Parathyroid adenoma (tissue), 2 donors: ENCODE data around the gene GANAB.
"Not testable (repeated sequence)": the region's sequence is repeated elsewhere in the genome, so short reads cannot be mapped to it uniquely, and the experiment has no call there.

Experiments
- H2AFZ ChIP-seq: fragments of 300-600 bp; sonication (generic); one replicate; pipeline ENCODE4 v1.7.0; 2017; ENCODE audit warnings: antibody characterized with exemption, mild to moderate bottlenecking
- H3K27ac ChIP-seq: fragments of 300-600 bp; sonication (generic); one replicate; pipeline ENCODE4 v1.7.0; 2017
- H3K27me3 ChIP-seq: fragments of 300-600 bp; sonication (generic); one replicate; pipeline ENCODE4 v1.7.0; 2017; ENCODE audit warnings: low read length; ENCODE audit not compliant: control insufficient read depth, insufficient read depth
- H3K36me3 ChIP-seq: fragments of 300-600 bp; sonication (generic); one replicate; pipeline ENCODE4 v1.7.0; 2017; ENCODE audit warnings: low read length; ENCODE audit not compliant: control insufficient read depth, insufficient read depth
- H3K4me1 ChIP-seq: fragments of 300-600 bp; sonication (generic); one replicate; pipeline ENCODE4 v1.7.0; 2017; ENCODE audit warnings: control low read depth
- H3K4me2 ChIP-seq: fragments of 300-600 bp; sonication (generic); one replicate; pipeline ENCODE4 v1.7.0; 2017; ENCODE audit warnings: low read length
- H3K4me3 ChIP-seq: fragments of 300-600 bp; sonication (generic); one replicate; pipeline ENCODE4 v1.7.0; 2017; ENCODE audit warnings: low read depth, low read length
- H3K79me2 ChIP-seq: fragments of 300-600 bp; sonication (generic); one replicate; pipeline ENCODE4 v1.7.0; 2017; ENCODE audit warnings: control low read depth
- H3K9ac ChIP-seq: fragments of 300-600 bp; sonication (generic); one replicate; pipeline ENCODE4 v1.7.0; 2017; ENCODE audit warnings: mild to moderate bottlenecking
- H3K9me3 ChIP-seq: fragments of 300-600 bp; sonication (generic); one replicate; pipeline ENCODE4 v1.7.0; 2017; ENCODE audit warnings: low read length; ENCODE audit not compliant: control insufficient read depth
- CTCF ChIP-seq: fragments of 300-600 bp; sonication (generic); IDR thresholded peaks from one replicate; pipeline ENCODE4 v1.7.0; 2017; ENCODE audit warnings: antibody characterized with exemption, mild to moderate bottlenecking
- donor health status: primary hyperparathyroidism.

Gene GANAB

DNA sequence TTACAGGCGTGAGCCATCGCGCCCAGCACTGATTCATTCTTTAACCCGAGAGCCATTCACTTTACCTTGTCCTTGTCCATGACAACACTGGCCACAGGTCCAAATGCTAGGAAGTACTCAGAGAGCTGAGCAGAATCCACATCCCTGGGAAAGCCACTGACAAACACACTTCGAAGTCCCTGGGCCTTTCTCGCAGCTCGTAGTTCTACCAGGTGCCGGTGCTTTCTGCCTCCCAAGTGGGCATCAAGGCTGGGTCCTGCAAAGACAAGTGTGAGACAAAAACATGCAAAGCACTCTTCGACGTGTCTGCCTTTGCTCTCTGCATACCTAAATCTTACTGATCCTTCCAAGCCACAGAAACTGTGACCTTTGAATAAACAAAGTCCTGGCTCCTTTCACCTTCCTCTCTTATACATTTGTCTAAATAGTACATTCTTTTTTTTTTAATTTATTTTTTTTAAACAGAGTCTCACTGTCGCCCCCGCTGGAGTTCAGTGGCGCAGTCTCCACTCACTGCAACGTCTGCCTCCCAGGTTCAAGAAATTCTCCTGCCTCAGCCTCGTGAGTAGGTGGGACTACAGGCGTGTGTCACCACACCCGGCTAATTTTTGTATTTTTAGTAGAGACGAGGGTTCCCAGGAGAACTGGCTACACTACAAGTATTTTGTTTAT is 57.3 kb downstream of the GANAB start:
- Histone ChIP-seq H2AFZ (no peak overlapping the region), H3K4me1 (peaks cover 8% of the 10 kb centered on the region), H3K9ac (no peak overlapping the region), H3K27ac (no peak overlapping the region), H3K4me2 (no peak overlapping the region), H3K79me2 (no peaks in the 10 kb centered on the region), H3K4me3 (no peak overlapping the region), H3K27me3 (no peaks in the 10 kb centered on the region), H3K9me3 (no peaks in the 10 kb centered on the region), H3K36me3 (no peaks in the 10 kb centered on the region)
- TF ChIP-seq CTCF, result no peak

DNA sequence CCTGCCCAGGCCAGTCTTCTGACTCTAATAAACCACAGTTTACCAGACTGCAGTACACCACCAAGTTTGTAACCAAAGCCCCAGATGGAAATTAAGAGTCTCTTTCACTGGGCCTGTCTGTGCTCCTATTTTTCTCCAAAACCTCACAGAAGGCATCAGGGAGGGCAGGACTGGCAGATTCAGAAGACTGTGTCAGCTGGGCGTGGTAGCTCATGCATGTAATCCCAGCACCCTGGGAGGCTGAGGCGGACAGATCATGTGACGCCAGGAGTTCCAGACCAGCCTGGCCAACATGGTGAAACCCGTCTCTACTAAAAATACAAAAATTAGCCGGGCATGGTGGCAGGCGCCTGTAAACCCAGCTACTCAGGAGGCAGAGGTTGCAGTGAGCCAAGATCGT is 61.1 kb downstream of the GANAB start:
- not testable (repeated sequence) for H2AFZ ChIP-seq, H3K4me1 ChIP-seq, H3K36me3 ChIP-seq, H3K9ac ChIP-seq, H3K9me3 ChIP-seq, H3K4me2 ChIP-seq, H3K79me2 ChIP-seq, H3K27ac ChIP-seq, H3K4me3 ChIP-seq, H3K27me3 ChIP-seq

DNA sequence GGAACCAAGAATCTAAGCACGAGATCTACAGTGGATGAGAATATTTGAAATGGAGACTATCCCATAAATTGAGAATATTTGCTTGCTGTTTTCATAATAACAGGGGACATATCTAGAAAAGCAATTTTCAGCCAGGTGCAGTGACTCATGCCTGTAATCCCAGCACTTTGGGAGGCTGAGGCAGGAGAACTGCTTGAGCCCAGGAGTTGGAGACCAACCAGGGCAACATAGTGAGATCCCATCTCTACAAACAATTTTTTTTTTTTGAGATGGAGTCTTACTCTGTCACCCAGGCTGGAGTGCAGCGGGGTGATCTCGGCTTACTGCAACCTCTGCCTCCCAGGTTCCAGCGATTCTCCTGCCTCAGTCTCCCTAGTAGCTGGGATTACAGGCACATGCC is 64.7 kb downstream of the GANAB start:
- H3K9ac ChIP-seq, H3K4me3 ChIP-seq, H3K27me3 ChIP-seq, H3K4me2 ChIP-seq, H3K36me3 ChIP-seq, H3K9me3 ChIP-seq, H3K4me1 ChIP-seq, H3K27ac ChIP-seq, H3K79me2 ChIP-seq, H2AFZ ChIP-seq: not testable (repeated sequence)

DNA sequence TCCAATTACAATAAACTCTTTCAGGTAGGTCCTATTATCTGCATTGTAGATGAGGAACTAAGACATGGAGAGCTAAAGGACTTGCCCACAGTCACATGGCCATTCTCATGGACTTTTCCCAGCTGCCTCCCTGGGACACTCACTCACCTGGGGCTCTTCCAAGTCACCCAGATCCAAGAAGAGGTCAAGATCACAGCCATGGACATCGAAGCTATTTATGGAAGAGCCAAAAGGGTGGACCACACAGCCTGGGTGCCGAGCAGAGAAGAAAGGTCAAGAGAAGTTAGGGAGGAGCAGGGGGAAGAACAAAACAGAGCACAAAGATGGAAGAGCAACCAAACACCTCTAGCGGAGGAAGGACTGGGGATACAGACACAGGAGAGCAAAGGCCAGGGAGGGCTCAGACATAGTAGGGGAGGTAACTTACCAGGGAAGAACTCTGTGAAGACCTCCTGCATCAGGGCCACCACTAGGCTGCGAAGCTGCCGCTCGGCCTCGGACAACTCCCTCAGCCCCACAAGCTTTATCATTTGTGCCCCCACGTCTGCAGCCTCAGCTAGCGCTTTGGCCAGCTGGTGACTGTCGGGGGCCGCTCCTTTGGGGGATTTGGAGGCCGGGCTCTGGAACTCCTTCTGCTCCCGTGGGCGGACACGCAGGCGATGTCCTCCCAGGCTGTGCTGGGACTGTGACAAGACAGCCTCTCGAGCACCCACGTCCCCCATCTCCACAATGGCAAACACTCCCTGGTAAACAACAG is 65.3 kb downstream of the GANAB start:
- no peaks in the 10 kb centered on the region for H3K4me1 ChIP-seq
- no peak for TF ChIP-seq CTCF
- no peaks in the 10 kb centered on the region for H3K27me3 ChIP-seq
- no peak overlapping the region for H3K4me3 ChIP-seq
- H2AFZ ChIP-seq, result no peak overlapping the region
- no peak overlapping the region for H3K27ac ChIP-seq
- no peak overlapping the region for H3K9ac ChIP-seq
- no peaks in the 10 kb centered on the region for H3K36me3 ChIP-seq
- no peaks in the 10 kb centered on the region for H3K79me2 ChIP-seq
- H3K9me3 ChIP-seq, result no peaks in the 10 kb centered on the region
- H3K4me2 ChIP-seq, result no peak overlapping the region

DNA sequence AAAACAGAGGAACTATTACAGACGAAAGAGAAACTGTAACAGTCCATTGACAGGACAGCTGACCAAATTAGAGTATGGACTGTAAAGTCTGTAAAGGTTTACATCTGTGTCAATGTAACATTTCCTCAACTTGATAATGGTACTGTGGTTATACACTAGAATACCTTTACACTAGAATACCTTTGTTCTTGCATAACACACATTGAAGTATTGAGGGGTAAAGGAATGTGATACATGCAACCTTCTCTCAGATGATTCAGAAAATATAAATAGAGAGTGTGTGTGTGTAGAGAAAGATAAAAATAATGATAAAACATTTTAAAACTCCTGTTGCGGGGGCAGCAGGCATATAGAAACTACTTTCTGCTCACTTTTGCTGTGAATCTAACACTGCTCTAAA is 67.2 kb downstream of the GANAB start:
- no peaks in the 10 kb centered on the region for H3K79me2 ChIP-seq
- no peak overlapping the region for H3K27ac ChIP-seq
- no peaks in the 10 kb centered on the region for H3K36me3 ChIP-seq
- no peak overlapping the region for H2AFZ ChIP-seq
- H3K4me3 ChIP-seq, result no peak overlapping the region
- no peak for TF ChIP-seq CTCF
- no peak overlapping the region for H3K9ac ChIP-seq
- no peaks in the 10 kb centered on the region for H3K9me3 ChIP-seq
- H3K4me2 ChIP-seq, result no peak overlapping the region
- H3K27me3 ChIP-seq, result no peaks in the 10 kb centered on the region
- H3K4me1 ChIP-seq, result no peaks in the 10 kb centered on the region
